Heart right ventricle (tissue), 16 donors: ENCODE measurements around the gene TBRG4. TPM values are rescaled to one million over a fixed set of nuclear protein-coding genes. Genes with fewer than 3 reads are reported as not detected.
"Not testable (repeated sequence)": the region's sequence is repeated elsewhere in the genome, so short reads cannot be mapped to it uniquely, and the experiment has no call there.

Experiments
- ATAC-seq, 8 donors: fragments of 200-7000 bp; cut with Tn5 transposase; one replicate each; pipeline ENCODE4 v1.9.1; 2020; ENCODE audit warnings: mild to moderate bottlenecking in 8 of 8, moderate library complexity in 8 of 8, moderate number of reproducible peaks in 1 of 8
- DNase-seq, 2 donors: peaks; one replicate each; pipeline ENCODE4 v3.0.0-alpha.2; 2020
- H3K27ac ChIP-seq, 10 donors: fragments of 200-600 bp; sonication (generic) in 2 of 10; one replicate each; pipeline versions ENCODE4 v1.5.0 to v1.8.0; 2020 to 2022; ENCODE audit warnings: mild to moderate bottlenecking in 3 of 10
- H3K27me3 ChIP-seq, 7 donors: fragments of 200-600 bp; one replicate each; pipeline ENCODE4 v1.8.0; 2021 to 2022; ENCODE audit warnings: mild to moderate bottlenecking in 2 of 7
- H3K36me3 ChIP-seq, 9 donors: fragments of 200-600 bp; sonication (generic) in 1 of 9; one replicate each; pipeline versions ENCODE4 v1.5.0 to v1.8.0; 2020 to 2022; ENCODE audit warnings: mild to moderate bottlenecking in 2 of 9
- H3K4me1 ChIP-seq, 9 donors: fragments of 200-600 bp; sonication (generic) in 1 of 9; one replicate each; pipeline versions ENCODE4 v1.5.0 to v1.8.0; 2020 to 2022; ENCODE audit warnings: mild to moderate bottlenecking in 4 of 9
- H3K4me3 ChIP-seq, 10 donors: fragments of 200-600 bp; sonication (generic) in 2 of 10; one replicate each; pipeline versions ENCODE4 v1.5.0 to v1.8.0; 2020 to 2022; ENCODE audit warnings: mild to moderate bottlenecking in 7 of 10, moderate library complexity in 2 of 10
- H3K9me3 ChIP-seq, 11 donors: fragments of 200-600 bp in 10 of 11; sonication (generic) in 2 of 11; one replicate each; pipeline versions ENCODE4 v1.5.0 to v1.8.0; 2013 to 2022; ENCODE audit warnings: mild to moderate bottlenecking in 2 of 11, control low read depth in 1 of 11, moderate library complexity in 1 of 11
- CTCF ChIP-seq, 9 donors: fragments of 200-600 bp; sonication (generic) in 2 of 9; IDR thresholded peaks; one replicate each; pipeline versions ENCODE4 v1.5.0 to v1.8.0; 2021 to 2022; ENCODE audit warnings: antibody characterized with exemption in 9 of 9, mild to moderate bottlenecking in 5 of 9, moderate library complexity in 1 of 9
- WGBS, 2 donors: extraction: QIAGEN DNeasy Blood & Tissue Kit; methylation state at CpG; one replicate each; pipeline ENCODE4 v1.1.7; 2013; ENCODE audit warnings: inconsistent platforms in 1 of 2; 5-methylcytosine and 5-hydroxymethylcytosine counted together
- intact Hi-C, 10 donors: fragments of 100-400 bp; cut with DNase I; formaldehyde crosslinking; loops; one replicate each; pipeline versions ENCODE4 v1.11.1 to v1.14.2; 2022
- polyA plus RNA-seq, 2 donors: library from polyadenylated mRNA; stranded (reverse); fragments of 200-250 nt; gene quantifications; one replicate each; pipeline ENCODE4 v1.2.3, GENCODE V29; 2013
- total RNA-seq, 10 donors: library from RNA; stranded (reverse); fragmentation: NEBNext Ultra II Directional in 3 of 10; extraction: Animal tissue kit (Norgen Biotek cat#: 25700) in 3 of 10; gene quantifications; one replicate each; pipeline versions ENCODE4 v1.2.1 to v1.2.4, GENCODE V29; 2021 to 2023
- donor health status: Arrhythmogenic right ventricular cardiomyopathy.
- donor health status: ischemic (EF 13 %, LVEDD 7.1; RV severe dilation, severe dysfunction).
- donor health status: healthy with polysubstance abuse.
- donor health status: DM: no; HTN: yes; CAD: no.
- donor health status: DM: no; HTN: no; CAD: no.
- donor health status: ischemic (EF 25% LVEDD 6.9; RV normal size, moderate dysfunction).
- donor health status: ischemic (EF 25% LVEDD 5.7; RV mildly dilated, moderate dysfunction).
- donor health status: healthy.
- donor health status: DM: yes; HTN: yes; CAD: no.
- donor health status: Ischemic cardiomyopathy.
- donor health status: ischemic (EF 35%, LVEDD 5.7; RV mildly dilated, moderate dysfunction).
- donor health status: nonischemic (EF 11% LVEDD 7.7; RV severe dilation, severe dysfunction).
- donor health status: DM: yes; HTN: yes; CAD: no.
- donor health status: PGD.
- donor health status: ischemic (EF 29% LVEDD 5.4; RV normal size, mild dysfunction).
- donor health status: nonischemic (EF 23%, LVEDD 6.1; RV moderate dilation, normal function).

The TBRG4 gene
- total and polyA plus RNA-seq, 12 donors: 57.1 to 93.9 (median 67.4) TPM

GRCh38 chr7:45118292-45118691 lies 6.8 kb upstream of the TBRG4 start:
- Histone ChIP-seq H3K4me3 (no peak overlapping the region), H3K9me3 (no peaks in the 10 kb centered on the region), H3K27me3 (no peaks in the 10 kb centered on the region), H3K27ac (no peak overlapping the region), H3K36me3 (no peaks in the 10 kb centered on the region), H3K4me1 (no peaks in the 10 kb centered on the region)
- ATAC-seq: no peak
- no peak for TF ChIP-seq CTCF (IDR thresholded peaks at IDR 0.05)
- WGBS, 2 donors: 91 to 94% methylated on average over 4 of the region's 4 CpGs
- intact Hi-C loops: loop anchor here in 1 of 10 donors (10.0 kb wide), 1 partner anchor 233 kb away; the partner anchor contains the start of gene PURB
- DNase-seq: no peak

- no peaks in the 10 kb centered on the region for H3K36me3 ChIP-seq
- peak in 1 of 8 donors; percentile 17 for ATAC-seq
- H3K4me3 ChIP-seq: no peak overlapping the region
- 68 to 72% methylated on average over 4 of the region's 4 CpGs for WGBS, 2 donors
- no peak for DNase-seq
- intact Hi-C loops: loop anchor here in 1 of 10 donors (10.0 kb wide), 1 partner anchor 233 kb away; the partner anchor contains the start of gene PURB
- no peaks in the 10 kb centered on the region for H3K9me3 ChIP-seq
- no peaks in the 10 kb centered on the region for H3K27me3 ChIP-seq
- H3K27ac ChIP-seq: no peak overlapping the region
- no peak for TF ChIP-seq CTCF (IDR thresholded peaks at IDR 0.05)
- H3K4me1 ChIP-seq: peaks cover 0 to 3% (median under 1%) of the 10 kb centered on the region in 9 donors
These were observed 6.1 kb upstream of the TBRG4 start for GRCh38 chr7:45117582-45117981.

GRCh38 chr7:45116048-45116447 lies 4.6 kb upstream of the TBRG4 start:
- Histone ChIP-seq H3K4me1 (peaks cover 0 to 10% (median 5%) of the 10 kb centered on the region in 9 donors), H3K27ac (no peak overlapping the region), H3K4me3 (no peak overlapping the region), H3K27me3 (no peaks in the 10 kb centered on the region), H3K9me3 (no peaks in the 10 kb centered on the region), H3K36me3 (no peaks in the 10 kb centered on the region)
- no peak for TF ChIP-seq CTCF (IDR thresholded peaks at IDR 0.05)
- no peak for DNase-seq
- 77 to 85% methylated on average over 1 of the region's 1 CpG for WGBS, 2 donors
- intact Hi-C loops: loop anchor here in 1 of 10 donors (10.0 kb wide), 1 partner anchor 231 kb away; the partner anchor contains the start of gene PURB
- no peak for ATAC-seq

GRCh38 chr7:45114926-45115325 lies 3.4 kb upstream of the TBRG4 start:
- intact Hi-C loops: loop anchor here in 7 of 10 donors (5.0 to 10.0 kb wide), 5 partner anchors 113 to 230 kb away; partner anchors contain the start of genes CCM2 (in 2 of the 7) and PURB (in 1 of the 7)
- H3K27me3 ChIP-seq: no peaks in the 10 kb centered on the region
- H3K9me3 ChIP-seq: no peaks in the 10 kb centered on the region
- no peak for DNase-seq
- H3K27ac ChIP-seq: no peak overlapping the region
- ATAC-seq: no peak
- H3K36me3 ChIP-seq: no peaks in the 10 kb centered on the region
- TF ChIP-seq CTCF (IDR thresholded peaks at IDR 0.05): no peak
- no peak overlapping the region for H3K4me3 ChIP-seq
- H3K4me1 ChIP-seq: peaks cover 0 to 22% (median 14%) of the 10 kb centered on the region in 9 donors

GRCh38 chr7:45114257-45114656 lies 2.8 kb upstream of the TBRG4 start:
- WGBS, 2 donors: 68 to 77% methylated on average over 1 of the region's 1 CpG
- not testable (repeated sequence) for H3K27me3 ChIP-seq, DNase-seq, H3K9me3 ChIP-seq, H3K36me3 ChIP-seq, ATAC-seq, H3K4me3 ChIP-seq, H3K27ac ChIP-seq
- intact Hi-C loops: loop anchor here in 7 of 10 donors (5.0 to 10.0 kb wide), 5 partner anchors 112 to 229 kb away; partner anchors contain the start of genes CCM2 (in 2 of the 7) and PURB (in 1 of the 7)
- peaks cover 0 to 28% (median 18%) of the 10 kb centered on the region in 9 donors for H3K4me1 ChIP-seq
